ENCODE data around the gene TMEM178B. TPM values are rescaled to one million over a fixed set of nuclear protein-coding genes. Genes with fewer than 3 reads are reported as not detected.

TMEM178B gene
- total and polyA plus RNA-seq, 2 of the 13 experiments (the other 11 are each of a cell fraction or from before 2014, with no cell fraction given), result 0.01 to 0.02 TPM

- FAIRE-seq (no peak), DNase-seq (ENCODE audit: low spot score) (no peak), ATAC-seq (no peak)
- H3K9ac ChIP-seq (ENCODE audit: insufficient read depth, low read depth, low read length), result no peak overlapping the region
- H3K4me3 ChIP-seq (replicated peaks in 1 of 3; ENCODE audit: insufficient read depth in 1 of 3, low read depth in 2 of 3, low read length in 3 of 3), result no peak overlapping the region
- WGBS (ENCODE audit: low lambda C conversion rate), result 47% methylated on average over 7 of the region's 7 CpGs
- TF ChIP-seq SPEN (CRISPR knock-in tag; IDR thresholded peaks at IDR 0.05; ENCODE audit: low read depth) (no peak), ZNF660 (CRISPR knock-in tag; IDR thresholded peaks at IDR 0.05; ENCODE audit: borderline replicate concordance, low read depth) (no peak)
- no TSS peak for BruUV-seq (replicated peaks)
- ChIA-PET POLR2A (no interaction called here), CTCF (ENCODE audit: low intra/inter-chr PET ratio, low total read pairs) (no interaction called here)
- H3K27ac ChIP-seq (ENCODE audit: extremely low read length, insufficient read depth, low read length), result no peak overlapping the region
- no peak overlapping the region for H2AFZ ChIP-seq (ENCODE audit: low read length)
- no peak overlapping the region for H3K4me2 ChIP-seq (ENCODE audit: low read depth, low read length)
- no peaks in the 10 kb centered on the region for H3K79me2 ChIP-seq (ENCODE audit: insufficient read depth, low read length)
- intact Hi-C loops (cut with micrococcal nuclease; ENCODE audit: unreplicated experiment) (no loop called here), in situ Hi-C loops (cut with HindIII; ENCODE audit: extremely low pct_ligation_motif_present, low pct_unique_long_range_greater_than_20kb) (no loop called here)
- H3K36me3 ChIP-seq (replicated peaks in 1 of 2; ENCODE audit: control insufficient read depth in 1 of 2, insufficient read depth in 2 of 2, low read length in 2 of 2), result no peaks in the 10 kb centered on the region
- peaks cover 3 to 14% of the 10 kb centered on the region in 2 experiments; a peak in 2 of 5 replicates for H3K27me3 ChIP-seq (ENCODE audit: control insufficient read depth in 1 of 2, insufficient read depth in 2 of 2, low read length in 2 of 2)
- no peaks in the 10 kb centered on the region for H4K20me1 ChIP-seq (ENCODE audit: insufficient read depth, low read length)
- H3K4me1 ChIP-seq (ENCODE audit: insufficient read depth, low read length), result no peaks in the 10 kb centered on the region
- H3K9me3 ChIP-seq (ENCODE audit: low read length), result no peaks in the 10 kb centered on the region
Observed at GRCh38 chr7:141281311-141281710, 207.4 kb downstream of the TMEM178B start.

- no peak overlapping the region for H3K4me3 ChIP-seq (replicated peaks in 1 of 3; ENCODE audit: insufficient read depth in 1 of 3, low read depth in 2 of 3, low read length in 3 of 3)
- no peaks in the 10 kb centered on the region for H3K36me3 ChIP-seq (replicated peaks in 1 of 2; ENCODE audit: control insufficient read depth in 1 of 2, insufficient read depth in 2 of 2, low read length in 2 of 2)
- no peaks in the 10 kb centered on the region for H3K79me2 ChIP-seq (ENCODE audit: insufficient read depth, low read length)
- ChIA-PET POLR2A (no interaction called here), CTCF (ENCODE audit: low intra/inter-chr PET ratio, low total read pairs) (no interaction called here)
- in situ Hi-C loops (cut with HindIII; ENCODE audit: extremely low pct_ligation_motif_present, low pct_unique_long_range_greater_than_20kb), result no loop called here
- BruUV-seq (replicated peaks), result no TSS peak
- peaks cover 3 to 13% of the 10 kb centered on the region in 2 experiments; a peak in 2 of 5 replicates for H3K27me3 ChIP-seq (ENCODE audit: control insufficient read depth in 1 of 2, insufficient read depth in 2 of 2, low read length in 2 of 2)
- DNase-seq (ENCODE audit: low spot score) (no peak), ATAC-seq (no peak), FAIRE-seq (no peak)
- no peaks in the 10 kb centered on the region for H3K9me3 ChIP-seq (ENCODE audit: low read length)
- H4K20me1 ChIP-seq (ENCODE audit: insufficient read depth, low read length), result no peaks in the 10 kb centered on the region
- H3K4me1 ChIP-seq (ENCODE audit: insufficient read depth, low read length), result no peaks in the 10 kb centered on the region
- intact Hi-C loops (cut with micrococcal nuclease; ENCODE audit: unreplicated experiment), result no loop called here
- no peak overlapping the region for H3K27ac ChIP-seq (ENCODE audit: extremely low read length, insufficient read depth, low read length)
- no peak overlapping the region for H3K4me2 ChIP-seq (ENCODE audit: low read depth, low read length)
- H3K9ac ChIP-seq (ENCODE audit: insufficient read depth, low read depth, low read length), result no peak overlapping the region
- 25% methylated on average over 2 of the region's 3 CpGs for WGBS (ENCODE audit: low lambda C conversion rate)
- H2AFZ ChIP-seq (ENCODE audit: low read length), result no peak overlapping the region
- no peak for TF ChIP-seq TP53 (CRISPR knock-in tag; conservative IDR thresholded peaks at IDR 0.05)
- TF ChIP-seq CHCHD3 (CRISPR knock-in tag; IDR thresholded peaks at IDR 0.05), result no peak
- TF ChIP-seq CENPBD1 (CRISPR knock-in tag; IDR thresholded peaks at IDR 0.05; ENCODE audit: borderline replicate concordance, low read depth), result no peak
- TF ChIP-seq ATF4 (CRISPR knock-in tag; IDR thresholded peaks at IDR 0.05), result no peak
- no peak for TF ChIP-seq GATAD1 (CRISPR knock-in tag; IDR thresholded peaks at IDR 0.05)
- no peak for TF ChIP-seq KDM6A (CRISPR knock-in tag; IDR thresholded peaks at IDR 0.05; ENCODE audit: low read depth)
- TF ChIP-seq SNAPC2 (CRISPR knock-in tag; IDR thresholded peaks at IDR 0.05), result no peak
- no peak for TF ChIP-seq CAMTA2 (CRISPR knock-in tag; IDR thresholded peaks at IDR 0.05; ENCODE audit: borderline replicate concordance)
- TF ChIP-seq HDAC2 (CRISPR knock-in tag; IDR thresholded peaks at IDR 0.05), result no peak
- TF ChIP-seq ZNF549 (CRISPR knock-in tag; IDR thresholded peaks at IDR 0.05), result no peak
- TF ChIP-seq MNT (IDR thresholded peaks at IDR 0.05), result no peak
- TF ChIP-seq POLR2AphosphoS2 (IDR thresholded peaks at IDR 0.05; ENCODE audit: low read depth, low read length), result no peak
- no peak for TF ChIP-seq ZNF746 (CRISPR knock-in tag; IDR thresholded peaks at IDR 0.05)
- TF ChIP-seq SMAD3 (CRISPR knock-in tag; IDR thresholded peaks at IDR 0.05), result no peak
- TF ChIP-seq ONECUT2 (CRISPR knock-in tag; IDR thresholded peaks at IDR 0.05), result no peak
Observed at GRCh38 chr7:141286522-141286921, 212.7 kb downstream of the TMEM178B start.

All from HepG2 (cell line).